ENCODE data around the gene NDUFA1. TPM values are rescaled to one million over a fixed set of nuclear protein-coding genes. Genes with fewer than 3 reads are reported as not detected.
"Not testable (repeated sequence)": the region's sequence is repeated elsewhere in the genome, so short reads cannot be mapped to it uniquely, and the experiment has no call there.

The NDUFA1 gene
- total RNA-seq, 2 donors from 2014 or later = 30.5 to 41.1 TPM

DNA sequence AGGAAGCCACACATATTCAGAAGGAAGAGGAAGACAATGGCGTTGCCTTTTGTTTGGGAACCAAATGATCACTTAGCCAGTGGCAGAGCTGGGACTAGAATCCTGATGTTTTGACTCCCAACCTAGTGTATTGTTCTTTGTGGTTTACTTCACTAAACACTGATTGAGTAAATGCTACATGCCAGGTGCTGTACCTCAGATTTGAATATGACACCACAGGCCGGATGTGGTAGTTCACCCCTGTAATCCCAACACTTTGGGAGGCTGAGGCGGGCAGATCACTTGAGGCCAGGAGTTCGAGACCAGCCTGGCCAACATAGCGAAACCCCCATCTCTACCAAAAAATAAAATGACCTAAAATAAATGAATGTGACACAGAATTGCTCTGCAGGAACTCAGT, 8.4 kb downstream of the NDUFA1 start:
- Histone ChIP-seq H3K36me3 (no peaks in the 10 kb centered on the region), H3K4me3 (no peak overlapping the region), H3K27me3 (replicated peaks; ENCODE audit: insufficient read depth) (no peaks in the 10 kb centered on the region), H3K4me1 (ENCODE audit: control insufficient read depth in 1 of 2, low read depth in 2 of 2) (no peaks in the 10 kb centered on the region), H3K9me3 (no peaks in the 10 kb centered on the region), H3K27ac (no peak overlapping the region)
- no peak for DNase-seq (ENCODE audit: low spot score)
- TF ChIP-seq, protein P1, sequence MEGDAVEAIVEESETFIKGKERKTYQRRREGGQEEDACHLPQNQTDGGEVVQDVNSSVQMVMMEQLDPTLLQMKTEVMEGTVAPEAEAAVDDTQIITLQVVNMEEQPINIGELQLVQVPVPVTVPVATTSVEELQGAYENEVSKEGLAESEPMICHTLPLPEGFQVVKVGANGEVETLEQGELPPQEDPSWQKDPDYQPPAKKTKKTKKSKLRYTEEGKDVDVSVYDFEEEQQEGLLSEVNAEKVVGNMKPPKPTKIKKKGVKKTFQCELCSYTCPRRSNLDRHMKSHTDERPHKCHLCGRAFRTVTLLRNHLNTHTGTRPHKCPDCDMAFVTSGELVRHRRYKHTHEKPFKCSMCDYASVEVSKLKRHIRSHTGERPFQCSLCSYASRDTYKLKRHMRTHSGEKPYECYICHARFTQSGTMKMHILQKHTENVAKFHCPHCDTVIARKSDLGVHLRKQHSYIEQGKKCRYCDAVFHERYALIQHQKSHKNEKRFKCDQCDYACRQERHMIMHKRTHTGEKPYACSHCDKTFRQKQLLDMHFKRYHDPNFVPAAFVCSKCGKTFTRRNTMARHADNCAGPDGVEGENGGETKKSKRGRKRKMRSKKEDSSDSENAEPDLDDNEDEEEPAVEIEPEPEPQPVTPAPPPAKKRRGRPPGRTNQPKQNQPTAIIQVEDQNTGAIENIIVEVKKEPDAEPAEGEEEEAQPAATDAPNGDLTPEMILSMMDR (IDR thresholded peaks at IDR 0.05) = no peak
- no peak for ATAC-seq (ENCODE audit: insufficient number of reproducible peaks, low FRiP score, low read depth)

DNA sequence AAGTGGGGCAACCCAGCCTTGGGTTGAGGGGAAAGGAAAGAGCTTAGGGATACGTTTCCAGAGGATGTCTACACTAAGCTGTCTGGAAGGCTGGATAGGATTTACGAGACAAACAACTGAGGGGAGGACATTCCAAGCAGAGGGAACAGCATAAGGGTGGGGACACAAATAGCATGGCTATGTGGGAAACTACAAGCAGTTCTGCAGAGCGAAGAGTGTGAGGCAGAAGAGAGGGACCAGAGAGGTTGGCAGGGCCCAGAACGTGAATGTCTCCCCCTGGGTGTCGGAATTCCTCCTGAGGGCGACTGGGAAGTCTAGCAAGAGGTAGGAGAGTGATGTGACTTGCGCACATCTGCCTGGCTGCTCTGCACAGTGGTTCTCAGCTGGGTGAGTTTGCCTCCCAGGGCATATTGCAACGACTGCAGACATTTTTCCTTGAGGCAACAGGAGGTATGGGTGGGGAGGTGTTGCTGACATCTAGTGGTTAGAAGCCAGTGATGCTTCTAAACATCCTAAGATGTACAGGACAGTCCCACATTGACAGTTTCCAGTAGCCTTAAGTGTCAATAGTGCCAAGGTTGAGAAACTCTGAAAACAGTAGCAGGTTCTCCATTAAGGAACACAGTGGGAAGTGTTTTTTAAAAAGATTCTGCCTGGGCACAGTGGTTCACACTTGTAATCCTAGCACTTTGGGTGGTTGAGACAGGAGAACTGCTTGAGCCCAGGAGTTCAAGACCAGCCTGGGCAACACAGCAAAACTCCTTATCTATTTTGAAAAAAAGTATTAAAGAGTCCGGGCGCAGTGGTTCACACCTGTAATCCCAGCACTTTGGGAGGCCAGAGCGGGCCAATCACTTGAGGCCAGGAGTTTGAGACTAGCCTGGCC, 9.2 kb downstream of the NDUFA1 start:
- no peak for ATAC-seq (ENCODE audit: insufficient number of reproducible peaks, low FRiP score, low read depth)
- no peak overlapping the region for H3K27ac ChIP-seq
- H3K4me3 ChIP-seq = no peak overlapping the region
- H3K27me3 ChIP-seq (replicated peaks; ENCODE audit: insufficient read depth) = no peaks in the 10 kb centered on the region
- H3K4me1 ChIP-seq (ENCODE audit: control insufficient read depth in 1 of 2, low read depth in 2 of 2) = no peaks in the 10 kb centered on the region
- H3K9me3 ChIP-seq = no peaks in the 10 kb centered on the region
- TF ChIP-seq, protein P1 (IDR thresholded peaks at IDR 0.05) = peak; percentile 37
- no peak for DNase-seq (ENCODE audit: low spot score)
- no peaks in the 10 kb centered on the region for H3K36me3 ChIP-seq

DNA sequence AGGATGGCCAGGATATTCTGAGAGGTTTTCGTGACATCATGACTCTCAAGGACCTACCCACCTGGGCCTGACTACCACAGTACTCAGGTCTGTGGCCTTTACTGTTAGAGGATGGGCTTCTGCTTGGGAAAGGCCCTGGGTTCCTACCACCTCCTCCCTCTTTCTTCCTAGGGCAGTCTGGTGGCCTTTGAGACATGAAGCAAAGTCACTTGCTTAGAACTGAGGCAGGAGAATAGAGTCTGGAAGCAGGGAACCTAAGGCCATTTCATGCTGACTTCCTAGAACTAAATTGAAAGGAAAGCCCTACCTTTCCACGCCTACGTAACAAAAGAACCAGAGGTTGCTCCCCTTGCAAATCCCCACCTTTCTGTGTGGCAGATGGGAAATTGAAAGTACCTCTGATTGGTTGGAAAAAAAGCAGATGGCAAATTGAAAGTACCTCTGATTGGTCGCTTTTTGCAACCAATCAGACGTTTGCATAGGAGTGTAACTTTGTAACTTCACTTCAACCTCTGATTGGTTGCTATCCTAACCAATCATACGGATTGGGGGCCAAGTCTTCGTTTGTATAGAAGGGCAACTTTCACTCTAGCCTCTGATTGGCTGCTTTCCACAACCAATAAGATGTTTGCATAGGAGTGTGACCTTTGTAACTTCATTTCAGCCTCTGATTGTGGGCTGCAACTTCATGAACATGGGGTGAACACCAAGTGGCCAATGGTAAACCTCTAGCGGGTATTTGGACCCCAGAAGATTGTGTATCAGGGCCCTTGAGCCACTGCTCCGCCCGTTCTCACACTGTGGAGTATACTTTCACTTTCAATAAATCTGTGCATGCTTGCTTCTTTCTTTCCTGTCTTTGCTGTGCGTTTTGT, 14.2 kb downstream of the NDUFA1 start:
- Histone ChIP-seq H3K27me3 (replicated peaks; ENCODE audit: insufficient read depth) (no peaks in the 10 kb centered on the region), H3K9me3 (no peaks in the 10 kb centered on the region), H3K36me3 (no peaks in the 10 kb centered on the region), H3K4me3 (no peak overlapping the region), H3K27ac (no peak overlapping the region), H3K4me1 (ENCODE audit: control insufficient read depth in 1 of 2, low read depth in 2 of 2) (no peaks in the 10 kb centered on the region)
- TF ChIP-seq, protein P1 (IDR thresholded peaks at IDR 0.05) = no peak
- ATAC-seq (ENCODE audit: insufficient number of reproducible peaks, low FRiP score, low read depth) (no peak), DNase-seq (ENCODE audit: low spot score) (no peak)

DNA sequence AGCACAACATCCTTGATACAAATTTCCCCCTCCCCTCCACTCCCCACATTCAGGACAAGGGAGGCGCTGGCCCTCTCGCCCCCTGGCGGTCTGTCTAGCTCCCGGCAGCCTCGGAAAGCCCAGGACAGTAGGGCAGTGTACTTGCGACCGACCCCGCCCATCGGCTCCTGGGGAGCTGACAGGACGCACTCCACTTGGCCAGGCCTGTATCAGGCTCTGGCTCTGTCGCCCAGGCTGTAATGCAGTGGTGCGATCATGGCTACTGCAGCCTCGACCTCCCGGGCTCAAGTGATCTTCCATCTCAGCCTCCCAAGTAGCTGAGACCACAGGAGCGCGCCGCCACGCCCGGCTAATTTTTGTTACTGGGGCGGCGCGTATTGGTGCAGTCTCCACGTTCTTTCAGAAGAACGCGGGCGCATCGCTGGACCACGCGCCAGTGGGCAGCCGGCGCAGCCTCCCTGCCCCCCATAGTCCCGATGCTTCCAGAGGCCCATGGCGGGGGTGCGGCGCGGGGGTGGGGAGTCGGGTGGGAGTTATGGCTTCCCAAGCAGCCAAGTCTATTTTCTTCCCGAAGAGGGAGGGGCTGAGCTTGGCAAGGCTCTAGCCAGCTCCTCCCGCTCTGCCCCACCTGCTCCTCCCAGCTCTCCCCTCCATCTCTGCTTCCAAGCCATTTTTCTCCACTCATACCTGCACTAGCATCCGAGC, 16.2 kb downstream of the NDUFA1 start:
- H3K4me3 ChIP-seq = peak overlapping the region; percentile 48
- TF ChIP-seq, protein P1 (IDR thresholded peaks at IDR 0.05) = peak; percentile 10
- no peaks in the 10 kb centered on the region for H3K27me3 ChIP-seq (replicated peaks; ENCODE audit: insufficient read depth)
- H3K36me3 ChIP-seq = no peaks in the 10 kb centered on the region
- no peaks in the 10 kb centered on the region for H3K9me3 ChIP-seq
- no peak for ATAC-seq (ENCODE audit: insufficient number of reproducible peaks, low FRiP score, low read depth)
- no peak overlapping the region for H3K27ac ChIP-seq
- H3K4me1 ChIP-seq (ENCODE audit: control insufficient read depth in 1 of 2, low read depth in 2 of 2) = no peaks in the 10 kb centered on the region
- no peak for DNase-seq (ENCODE audit: low spot score)

DNA sequence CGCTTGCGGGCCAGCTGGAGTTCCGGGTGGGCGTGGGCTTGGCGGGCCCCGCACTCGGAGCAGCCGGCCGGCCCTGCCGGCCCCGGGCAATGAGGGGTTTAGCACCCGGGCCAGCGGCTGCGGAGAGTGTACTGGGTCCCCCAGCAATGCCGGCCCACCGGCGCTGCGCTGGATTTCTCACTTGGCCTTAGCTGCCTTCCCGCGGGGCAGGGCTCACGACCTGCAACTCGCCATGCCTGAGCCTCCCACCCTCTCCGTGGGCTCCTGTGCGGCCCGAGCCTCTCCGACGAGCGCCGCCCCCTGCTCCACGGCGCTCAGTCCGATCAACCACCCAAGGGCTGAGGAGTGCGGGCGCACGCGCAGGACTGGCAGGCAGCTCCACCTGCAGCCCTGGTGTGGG, 19.0 kb downstream of the NDUFA1 start:
- not testable (repeated sequence) for H3K4me3 ChIP-seq; H3K27me3 ChIP-seq (replicated peaks; ENCODE audit: insufficient read depth); DNase-seq (ENCODE audit: low spot score); H3K9me3 ChIP-seq; ATAC-seq (ENCODE audit: insufficient number of reproducible peaks, low FRiP score, low read depth); H3K36me3 ChIP-seq; H3K4me1 ChIP-seq (ENCODE audit: control insufficient read depth in 1 of 2, low read depth in 2 of 2); H3K27ac ChIP-seq

DNA sequence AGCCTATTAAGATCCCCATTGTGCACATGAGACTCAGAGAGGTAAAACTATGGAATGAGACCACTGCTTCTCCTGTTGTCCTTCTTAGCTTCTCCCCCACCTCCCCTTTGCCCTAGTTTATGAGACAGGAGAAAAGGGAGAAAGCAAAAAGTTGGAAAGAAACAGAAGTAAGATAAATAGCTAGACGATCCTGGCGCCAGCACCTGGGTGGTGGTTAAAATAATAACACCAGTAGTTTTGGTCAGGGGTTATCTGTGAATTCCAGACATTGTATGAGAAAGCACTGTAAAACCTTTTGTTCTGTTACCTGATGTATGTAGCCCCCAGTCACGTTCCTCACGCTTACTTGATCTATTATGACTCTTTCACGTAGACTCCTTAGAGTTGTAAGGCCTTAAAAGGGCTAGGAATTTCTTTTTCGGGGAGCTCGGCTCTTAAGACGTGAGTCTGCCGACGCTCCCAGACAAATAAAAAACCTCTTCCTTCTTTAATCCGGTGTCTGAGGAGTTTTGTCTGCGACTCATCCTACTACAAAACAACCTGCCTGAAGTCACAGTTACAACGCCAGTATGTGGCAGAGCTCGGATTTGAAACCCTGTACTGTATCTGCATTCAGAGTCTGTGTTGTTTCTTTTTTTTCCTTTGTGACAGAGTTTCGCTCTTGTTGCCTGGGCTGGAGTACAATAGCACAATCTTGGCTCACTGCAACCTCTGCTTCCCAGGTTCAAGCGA, 20.5 kb downstream of the NDUFA1 start:
- not testable (repeated sequence) for ATAC-seq (ENCODE audit: insufficient number of reproducible peaks, low FRiP score, low read depth); H3K4me1 ChIP-seq (ENCODE audit: control insufficient read depth in 1 of 2, low read depth in 2 of 2); H3K27me3 ChIP-seq (replicated peaks; ENCODE audit: insufficient read depth); DNase-seq (ENCODE audit: low spot score); H3K27ac ChIP-seq; H3K9me3 ChIP-seq; H3K4me3 ChIP-seq; H3K36me3 ChIP-seq
